GM18951 (cell line): ENCODE results near the gene NEURL1B.

Experiments
- POLR2A ChIP-seq: IDR thresholded peaks from 4 replicates; pipeline ENCODE4 v1.6.1; 2011; ENCODE audit warnings: mild to moderate bottlenecking; ENCODE audit not compliant: insufficient read length, insufficient read depth; ENCODE audit errors: extremely low read depth
- in situ Hi-C: fragments of 300-500 bp; cut with MboI; formaldehyde crosslinking; loops from one replicate; pipeline ENCODE4 v1.12.0; 2022; ENCODE audit warnings: low sequenced_read_pairs, mixed read lengths, inconsistent platforms; ENCODE audit not compliant: unreplicated experiment

The NEURL1B gene, protein sequence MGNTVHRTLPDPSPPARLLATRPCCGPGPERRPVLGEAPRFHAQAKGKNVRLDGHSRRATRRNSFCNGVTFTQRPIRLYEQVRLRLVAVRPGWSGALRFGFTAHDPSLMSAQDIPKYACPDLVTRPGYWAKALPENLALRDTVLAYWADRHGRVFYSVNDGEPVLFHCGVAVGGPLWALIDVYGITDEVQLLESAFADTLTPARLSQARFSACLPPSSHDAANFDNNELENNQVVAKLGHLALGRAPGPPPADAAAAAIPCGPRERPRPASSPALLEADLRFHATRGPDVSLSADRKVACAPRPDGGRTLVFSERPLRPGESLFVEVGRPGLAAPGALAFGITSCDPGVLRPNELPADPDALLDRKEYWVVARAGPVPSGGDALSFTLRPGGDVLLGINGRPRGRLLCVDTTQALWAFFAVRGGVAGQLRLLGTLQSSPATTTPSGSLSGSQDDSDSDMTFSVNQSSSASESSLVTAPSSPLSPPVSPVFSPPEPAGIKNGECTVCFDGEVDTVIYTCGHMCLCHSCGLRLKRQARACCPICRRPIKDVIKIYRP

DNA sequence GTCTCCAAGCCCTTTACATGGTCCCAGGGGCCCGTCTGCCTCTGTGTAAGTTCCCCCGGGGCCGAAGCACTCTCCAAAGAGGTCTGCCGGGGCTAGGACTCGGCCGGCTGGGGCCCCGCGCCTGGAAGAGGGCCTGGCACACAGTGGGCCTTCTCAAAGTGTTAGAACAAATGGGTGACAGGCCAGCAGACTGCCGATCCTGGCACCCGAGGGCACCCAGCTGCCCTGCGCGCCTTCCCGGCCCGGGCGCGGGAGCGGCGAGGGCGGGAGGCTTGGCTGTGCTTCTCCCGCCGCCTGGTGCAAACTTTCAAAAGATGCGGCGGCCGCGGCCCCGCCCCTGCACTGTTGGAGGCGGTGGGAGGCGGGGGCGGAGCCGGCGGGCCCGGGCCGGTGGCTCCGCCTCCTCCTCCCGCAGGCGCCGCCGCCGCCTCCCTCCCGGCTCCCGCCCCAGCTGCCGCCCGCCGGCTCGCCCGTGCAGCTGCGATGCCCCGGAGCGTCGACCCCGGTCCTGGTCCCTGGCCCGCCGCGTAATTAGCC, at the start of gene NEURL1B:
NEURL1B (plus strand) TSS at position 442 of the 537 bp plus-strand sequence. CDS start 144 bp downstream, outside the sequence.
- in situ Hi-C loops = no loop called here
- no peak for TF ChIP-seq POLR2A

DNA sequence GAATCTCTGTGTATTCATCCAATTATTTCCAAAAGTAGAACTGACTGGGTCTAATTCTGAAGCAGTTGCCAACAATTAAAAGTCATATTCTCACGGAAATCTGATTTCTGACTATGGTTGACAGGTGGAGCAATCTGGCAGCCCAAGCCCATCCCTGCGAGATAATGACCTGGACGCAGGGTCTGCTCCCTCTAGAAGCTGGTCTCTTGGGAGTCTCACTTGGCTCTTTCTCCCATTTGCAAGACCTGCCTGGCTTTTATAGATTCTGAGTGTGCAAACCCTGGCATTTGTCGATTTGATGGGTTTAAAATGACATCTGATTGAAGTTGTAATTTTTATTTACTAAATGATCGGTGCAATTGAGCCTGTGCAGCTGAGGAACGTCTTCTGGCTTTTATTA, 49.4 kb upstream of the NEURL1B start:
- TF ChIP-seq POLR2A = no peak
- in situ Hi-C loops = no loop called here

DNA sequence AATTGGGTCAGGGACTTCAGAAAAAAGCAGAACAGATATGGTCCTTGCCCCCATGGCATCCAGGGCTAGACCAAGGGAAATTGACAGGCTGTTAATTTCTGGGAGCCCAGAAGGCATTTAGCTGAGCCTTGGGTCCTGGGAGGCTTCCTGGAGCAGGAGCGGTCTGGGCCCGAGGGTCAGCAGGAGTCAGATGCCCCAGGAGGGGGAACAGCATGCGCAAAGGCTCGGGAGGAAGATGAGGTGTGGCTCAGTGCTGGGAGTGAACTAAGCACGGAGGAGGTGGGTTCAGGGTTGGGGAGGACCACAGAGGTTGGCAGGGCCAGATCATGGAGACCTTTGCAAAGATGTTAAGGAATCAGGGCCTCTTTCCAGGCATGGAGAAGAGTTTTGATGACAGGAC, 48.2 kb upstream of the NEURL1B start:
- no peak for TF ChIP-seq POLR2A
- in situ Hi-C loops = no loop called here

DNA sequence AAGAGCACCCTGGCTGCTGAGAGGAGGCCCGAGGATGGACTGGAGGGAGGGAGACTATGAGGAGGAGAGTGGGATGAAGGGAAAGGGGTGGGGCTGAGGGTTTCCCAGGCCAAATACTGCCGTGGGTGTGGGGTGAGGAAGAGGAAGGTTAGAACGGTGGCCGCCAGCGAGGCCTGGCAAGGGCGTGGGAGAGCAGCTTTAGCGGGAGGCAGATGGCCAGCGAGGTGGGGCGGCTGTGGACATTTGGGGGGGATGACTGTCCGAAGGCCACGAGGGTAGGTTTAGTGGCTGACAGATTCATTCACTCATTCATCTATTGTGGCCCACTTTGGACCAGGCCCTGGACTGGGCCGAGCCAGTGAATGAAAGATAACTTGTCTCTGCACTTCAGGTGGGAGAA, 47.8 kb upstream of the NEURL1B start:
- in situ Hi-C loops = no loop called here
- TF ChIP-seq POLR2A = no peak

DNA sequence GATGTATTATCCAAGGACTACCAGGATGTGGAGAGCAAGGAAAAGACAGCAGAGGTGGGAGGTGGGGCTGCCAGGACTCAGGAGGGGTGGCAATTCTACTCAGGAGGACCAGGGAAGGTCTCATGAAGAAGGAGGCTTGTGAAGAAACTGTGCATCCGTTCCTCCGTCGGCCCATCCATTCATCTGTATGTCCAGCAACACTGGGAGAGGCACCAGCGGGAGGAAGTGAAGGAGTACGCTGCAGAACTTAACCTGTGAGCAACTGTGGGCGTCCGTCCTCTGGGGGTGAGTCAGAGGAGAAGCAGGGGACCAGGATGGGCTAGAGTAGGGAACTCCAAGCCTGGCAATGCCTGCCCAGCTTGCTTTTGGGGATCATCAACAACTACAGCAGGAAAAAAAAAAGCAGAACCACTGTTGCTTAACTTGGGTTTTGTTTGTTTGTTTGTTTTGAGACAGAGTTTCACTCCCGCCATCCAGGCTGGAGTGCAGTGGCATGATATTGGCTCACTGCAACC, 47.3 kb upstream of the NEURL1B start:
- in situ Hi-C loops = no loop called here
- TF ChIP-seq POLR2A = no peak

DNA sequence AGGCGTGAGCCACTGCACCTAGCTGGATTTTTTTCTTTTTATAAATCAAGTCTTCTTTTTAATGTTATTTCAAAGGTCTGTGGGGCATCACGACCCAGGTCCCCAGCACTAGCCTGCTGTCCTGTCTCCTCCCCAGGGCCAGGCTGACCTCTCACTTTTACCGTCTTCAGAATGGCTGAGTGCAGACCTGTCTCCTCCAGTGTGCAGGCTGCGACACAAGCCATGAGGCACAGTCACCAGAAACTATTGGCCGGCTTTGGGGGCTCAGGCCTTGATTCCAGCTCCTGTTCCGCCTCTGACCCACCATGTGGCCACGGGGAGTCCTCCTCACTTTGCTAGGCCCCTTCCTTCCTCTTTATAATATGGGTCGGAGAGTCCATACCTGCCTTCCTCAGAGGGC, 46.6 kb upstream of the NEURL1B start:
- TF ChIP-seq POLR2A = no peak
- in situ Hi-C loops = no loop called here

DNA sequence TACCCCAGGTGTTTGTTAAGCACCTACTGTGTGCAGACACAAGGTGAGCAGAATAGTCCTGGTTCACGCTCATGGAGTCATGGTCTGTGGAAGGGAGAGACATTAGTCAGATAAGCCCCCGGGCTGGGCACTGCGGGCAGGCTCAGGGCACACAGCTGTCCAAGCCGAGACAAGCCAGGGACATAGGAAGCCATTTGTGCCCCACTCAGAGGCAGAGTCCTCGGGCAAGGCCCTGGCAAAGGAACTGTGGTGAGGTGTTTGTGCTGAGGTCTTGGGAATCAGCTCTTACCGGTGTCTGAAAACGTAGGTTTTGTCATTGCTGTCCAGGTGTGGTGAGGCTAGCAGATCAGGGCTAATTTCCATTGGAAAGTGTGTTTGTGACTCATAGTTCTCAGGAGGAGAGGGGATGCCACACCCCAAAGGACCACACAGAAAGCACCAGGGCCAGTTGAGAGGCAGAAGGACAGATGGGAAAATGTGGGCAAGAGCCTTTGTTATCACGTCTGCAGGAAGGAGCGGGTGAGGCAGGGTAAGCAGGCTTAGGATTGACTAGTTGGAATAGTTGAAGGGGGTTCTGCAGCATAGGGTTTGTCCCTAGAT, 46.1 kb upstream of the NEURL1B start:
- no peak for TF ChIP-seq POLR2A
- in situ Hi-C loops = no loop called here

DNA sequence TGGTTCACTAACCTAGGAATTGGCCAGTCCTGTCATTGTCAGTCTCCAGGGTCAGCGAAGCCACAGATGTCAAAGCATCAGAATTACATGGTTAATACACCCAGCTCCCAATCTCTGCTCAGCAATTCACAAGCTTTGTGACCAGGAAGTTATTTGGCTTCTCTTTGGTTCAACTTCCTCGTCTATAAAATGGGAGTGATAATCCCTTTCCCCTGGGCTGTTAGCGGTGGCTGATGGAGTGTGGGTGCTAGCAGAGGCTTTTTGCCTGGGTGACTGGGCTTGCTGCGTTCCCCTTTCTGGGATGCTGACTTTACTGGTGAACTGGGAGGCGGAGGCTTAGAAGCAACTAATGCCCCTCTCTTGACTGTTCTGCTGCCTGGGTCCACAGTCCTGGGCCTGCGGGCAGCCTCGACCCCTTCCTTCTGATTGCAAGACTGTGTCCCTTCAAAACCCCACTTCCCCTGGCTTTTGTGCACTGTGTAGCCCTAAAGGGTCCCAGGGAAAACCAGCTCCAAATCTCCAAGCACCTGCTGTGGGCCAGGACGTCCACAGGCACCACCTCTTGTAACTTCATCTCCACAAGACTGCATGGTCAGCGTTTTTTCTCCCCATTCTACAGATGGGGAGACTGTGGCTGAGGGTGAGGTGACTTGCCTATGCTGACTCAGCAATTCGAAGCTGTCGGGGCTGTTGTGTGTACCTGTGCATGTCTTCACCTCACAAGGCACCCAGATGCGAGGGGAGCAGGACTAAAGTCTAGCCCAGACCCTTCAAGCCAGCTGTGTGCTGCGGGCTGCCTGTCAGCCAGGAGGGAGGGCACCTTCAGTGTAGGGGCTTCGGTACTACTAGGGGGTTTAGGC, 45.2 kb upstream of the NEURL1B start:
- in situ Hi-C loops = no loop called here
- TF ChIP-seq POLR2A = no peak

DNA sequence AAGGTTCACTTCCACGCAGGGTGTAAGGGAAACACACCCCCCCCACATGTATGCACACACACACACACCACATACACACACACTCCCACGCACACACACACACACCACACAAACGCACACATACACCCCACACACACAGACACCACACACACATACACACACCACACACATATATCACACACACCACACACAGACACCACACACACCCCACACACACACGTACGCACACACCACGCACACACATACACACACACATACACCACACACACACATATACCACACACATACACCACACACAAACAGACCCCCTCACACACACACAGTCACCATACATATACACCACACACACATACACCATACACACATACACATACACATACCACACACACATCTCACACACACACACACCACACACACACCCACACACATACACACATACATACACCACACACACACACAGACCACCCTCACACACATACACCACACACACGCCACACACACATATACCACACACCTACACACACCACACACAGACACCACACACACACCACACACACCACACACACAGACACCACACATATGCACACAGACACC, 44.3 kb upstream of the NEURL1B start:
- no peak for TF ChIP-seq POLR2A
- in situ Hi-C loops = no loop called here

DNA sequence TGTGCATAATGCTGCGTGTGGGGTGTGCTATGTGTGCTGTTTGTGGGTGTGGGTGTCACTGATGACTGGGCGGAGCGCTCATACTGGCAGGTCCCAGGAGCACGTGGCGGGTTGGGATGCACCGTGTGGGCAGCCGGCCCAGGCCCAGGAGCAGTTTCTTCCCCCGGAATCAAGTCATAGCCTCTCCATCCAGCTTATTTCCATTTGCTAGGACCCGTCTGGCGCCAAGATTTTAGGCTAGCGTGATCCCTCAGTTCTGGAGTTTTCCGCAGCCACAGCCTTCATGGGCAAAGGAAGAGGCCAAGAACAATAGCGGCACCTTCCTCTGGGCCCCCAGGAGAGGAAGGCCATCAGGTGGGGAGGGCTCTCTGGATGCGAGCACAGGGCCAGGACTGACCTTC, 43.3 kb upstream of the NEURL1B start:
- in situ Hi-C loops = no loop called here
- TF ChIP-seq POLR2A = no peak

DNA sequence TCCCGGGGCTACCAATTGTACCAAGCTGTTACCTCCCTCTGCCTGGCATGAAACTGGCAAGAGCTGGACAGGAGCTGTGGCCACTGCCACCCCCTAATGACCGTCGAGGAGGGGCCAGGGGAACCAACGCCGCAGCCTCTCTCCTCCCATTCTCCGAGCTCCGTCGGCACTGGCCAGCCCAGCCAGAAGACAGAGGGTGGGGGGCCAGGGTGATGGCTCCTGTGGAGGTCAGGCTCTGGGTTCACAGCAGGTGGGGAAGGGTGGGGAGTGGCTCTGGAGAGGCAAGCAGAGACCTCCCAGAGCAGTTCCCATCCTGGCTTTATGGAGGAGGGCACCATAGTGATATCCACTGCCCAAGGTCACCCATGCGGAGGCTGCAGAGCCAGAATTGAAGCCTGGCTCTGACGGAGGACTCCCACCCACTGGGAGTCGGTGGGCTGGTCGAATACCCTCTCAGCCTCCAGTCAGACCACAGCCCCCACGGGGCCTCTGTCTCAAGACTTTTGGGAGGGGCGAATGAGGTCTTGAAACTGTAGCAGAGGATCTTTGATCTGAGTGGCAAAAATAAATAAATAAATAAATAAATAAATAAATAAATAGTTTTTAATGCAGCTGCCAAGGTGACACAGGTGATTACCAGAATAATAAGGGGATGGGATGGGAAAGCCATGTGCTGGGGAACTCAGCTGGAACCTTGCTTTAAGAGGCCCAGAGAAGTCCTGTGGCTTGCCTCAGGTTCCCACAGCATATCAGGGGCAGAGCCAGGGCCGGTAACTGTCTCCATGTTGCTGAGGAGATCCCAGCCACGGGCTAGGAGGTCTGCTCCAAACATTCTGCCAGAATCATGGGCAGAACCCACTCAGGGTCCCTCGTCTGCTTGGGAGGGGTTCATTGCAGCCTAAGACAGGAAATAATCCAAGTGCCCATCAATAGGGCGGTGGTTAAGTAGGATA, 42.5 kb upstream of the NEURL1B start:
- no peak for TF ChIP-seq POLR2A
- in situ Hi-C loops = no loop called here
